ENCODE data around the gene IKZF3. TPM values are rescaled to one million over a fixed set of nuclear protein-coding genes. Genes with fewer than 3 reads are reported as not detected.

IKZF3 gene
- total and polyA plus RNA-seq, 7 donors: 0.01 to 0.82 (median 0.14) TPM

GRCh38 chr17:39809221-39809620, 54.9 kb downstream of the IKZF3 start:
- DNase-seq: no peak
- intact Hi-C loops (cut with DNase I): no loop called here
- H3K27ac ChIP-seq: no peak overlapping the region
- peaks cover 6% of the 10 kb centered on the region for H3K4me1 ChIP-seq
- no peak for TF ChIP-seq CTCF (IDR thresholded peaks at IDR 0.05)
- no peaks in the 10 kb centered on the region for H3K36me3 ChIP-seq (ENCODE audit: insufficient read depth in 1 of 2, low read depth in 1 of 2)
- WGBS, 3 donors: 58 to 60% (median 58%) methylated on average over 2 of the region's 2 CpGs
- no peak overlapping the region for H3K4me3 ChIP-seq
- no peaks in the 10 kb centered on the region for H3K9me3 ChIP-seq
- no peak for ATAC-seq
- H3K27me3 ChIP-seq (ENCODE audit: insufficient read depth in 3 of 3, low read length in 2 of 3): no peaks in the 10 kb centered on the region

GRCh38 chr17:39808409-39808997, 55.6 kb downstream of the IKZF3 start:
- 71 to 75% (median 73%) methylated on average over 3 of the region's 3 CpGs for WGBS, 3 donors

GRCh38 chr17:39804839-39805238, 59.3 kb downstream of the IKZF3 start:
- WGBS, 3 donors: 69 to 72% (median 70%) methylated on average over 4 of the region's 4 CpGs

More at GRCh38 chr17:39808409-39808997, 55.6 kb downstream of the IKZF3 start:
- DNase-seq: no peak
- intact Hi-C loops (cut with DNase I): no loop called here
- H3K27me3 ChIP-seq (ENCODE audit: insufficient read depth in 3 of 3, low read length in 2 of 3): no peaks in the 10 kb centered on the region
- no peak for ATAC-seq
- no peak for TF ChIP-seq CTCF (IDR thresholded peaks at IDR 0.05)
- H3K36me3 ChIP-seq (ENCODE audit: insufficient read depth in 1 of 2, low read depth in 1 of 2): no peaks in the 10 kb centered on the region
- H3K4me1 ChIP-seq: peaks cover 6% of the 10 kb centered on the region
- H3K4me3 ChIP-seq: no peak overlapping the region
- no peaks in the 10 kb centered on the region for H3K9me3 ChIP-seq
- no peak overlapping the region for H3K27ac ChIP-seq

GRCh38 chr17:39801055-39801454, 63.1 kb downstream of the IKZF3 start:
- no peak overlapping the region for H3K4me3 ChIP-seq
- no peak overlapping the region for H3K27ac ChIP-seq
- 50 to 52% (median 51%) methylated on average over 4 of the region's 4 CpGs for WGBS, 3 donors
- no peaks in the 10 kb centered on the region for H3K27me3 ChIP-seq (ENCODE audit: insufficient read depth in 3 of 3, low read length in 2 of 3)
- intact Hi-C loops (cut with DNase I): no loop called here
- H3K4me1 ChIP-seq: no peaks in the 10 kb centered on the region
- H3K9me3 ChIP-seq: no peaks in the 10 kb centered on the region
- H3K36me3 ChIP-seq (ENCODE audit: insufficient read depth in 1 of 2, low read depth in 1 of 2): no peaks in the 10 kb centered on the region
- TF ChIP-seq CTCF (IDR thresholded peaks at IDR 0.05): no peak
- DNase-seq (no peak), ATAC-seq (no peak)

More at GRCh38 chr17:39804839-39805238, 59.3 kb downstream of the IKZF3 start:
- Histone ChIP-seq H3K36me3 (ENCODE audit: insufficient read depth in 1 of 2, low read depth in 1 of 2) (no peaks in the 10 kb centered on the region), H3K27me3 (ENCODE audit: insufficient read depth in 3 of 3, low read length in 2 of 3) (no peaks in the 10 kb centered on the region), H3K4me1 (no peaks in the 10 kb centered on the region), H3K27ac (no peak overlapping the region), H3K4me3 (no peak overlapping the region), H3K9me3 (no peaks in the 10 kb centered on the region)
- DNase-seq (no peak), ATAC-seq (no peak)
- TF ChIP-seq CTCF (IDR thresholded peaks at IDR 0.05): no peak
- intact Hi-C loops (cut with DNase I): no loop called here

- no peak overlapping the region for H3K27ac ChIP-seq
- intact Hi-C loops (cut with DNase I): no loop called here
- no peaks in the 10 kb centered on the region for H3K9me3 ChIP-seq
- no peaks in the 10 kb centered on the region for H3K4me1 ChIP-seq
- no peaks in the 10 kb centered on the region for H3K36me3 ChIP-seq (ENCODE audit: insufficient read depth in 1 of 2, low read depth in 1 of 2)
- DNase-seq (no peak), ATAC-seq (no peak)
- no peak for TF ChIP-seq CTCF (IDR thresholded peaks at IDR 0.05)
- 35 to 50% (median 41%) methylated on average over 1 of the region's 1 CpG for WGBS, 3 donors
- H3K4me3 ChIP-seq: no peak overlapping the region
- no peaks in the 10 kb centered on the region for H3K27me3 ChIP-seq (ENCODE audit: insufficient read depth in 3 of 3, low read length in 2 of 3)
Observed at GRCh38 chr17:39800540-39800939, 63.6 kb downstream of the IKZF3 start.

Measured in psoas muscle (tissue), 8 donors.